HEK293T (cell line): Measurements from ENCODE around the gene CASKIN2.

Source experiments
- ARNT ChIP-seq: fragments of 450-650 bp; IDR thresholded peaks from 2 replicates; pipeline ENCODE4 v1.6.1; 2017; ENCODE audit warnings: mild to moderate bottlenecking
- CTBP1 ChIP-seq: fragments of 450-650 bp; IDR thresholded peaks from 2 replicates; pipeline ENCODE4 v1.6.1; 2016; ENCODE audit warnings: borderline replicate concordance
- ELF4 ChIP-seq: fragments of 450-650 bp; IDR thresholded peaks from 2 replicates; pipeline ENCODE4 v1.6.1; 2017; ENCODE audit warnings: antibody characterized with exemption
- FOXK2 ChIP-seq: fragments of 450-650 bp; IDR thresholded peaks from 2 replicates; pipeline ENCODE4 v1.6.1; 2016; ENCODE audit warnings: mild to moderate bottlenecking
- FOXM1 ChIP-seq: fragments of 450-650 bp; IDR thresholded peaks from 2 replicates; pipeline ENCODE4 v1.6.1; 2017; ENCODE audit warnings: mild to moderate bottlenecking, borderline replicate concordance
- SP1 ChIP-seq: fragments of 450-650 bp; IDR thresholded peaks from 2 replicates; pipeline ENCODE4 v1.6.1; 2017
- TARDBP ChIP-seq: fragments of 450-650 bp; IDR thresholded peaks from 2 replicates; pipeline ENCODE4 v1.6.1; 2016
- ZNF384 ChIP-seq: fragments of 450-650 bp; IDR thresholded peaks from 2 replicates; pipeline ENCODE4 v1.6.1; 2016

DNA sequence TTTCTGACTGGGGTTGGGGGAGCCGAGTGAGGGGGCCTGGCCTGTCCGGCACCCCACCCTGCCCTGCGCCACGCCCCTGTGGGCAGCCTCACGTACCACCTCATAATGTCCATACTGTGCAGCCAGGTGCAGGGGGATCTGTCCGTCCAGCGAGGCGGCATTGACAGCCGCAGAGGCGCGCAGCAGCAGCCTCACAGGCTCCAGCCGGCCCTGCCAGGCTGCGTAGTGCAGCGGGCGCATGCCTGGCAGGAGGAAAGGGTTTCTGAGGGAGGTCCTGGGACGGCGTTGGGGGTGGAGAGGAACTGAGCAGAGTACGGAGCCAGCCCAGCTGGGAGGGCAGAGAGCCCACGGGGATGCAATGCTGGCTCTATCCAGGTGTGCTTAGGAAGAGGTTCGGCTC is 8.4 kb downstream of the CASKIN2 start:
- TF ChIP-seq TARDBP (no peak), SP1 (no peak), ZNF384 (no peak), FOXM1 (no peak), FOXK2 (no peak), ELF4 (no peak), ARNT (no peak), CTBP1 (no peak)
